ENCODE measurements around the gene ENAH. TPM values are rescaled to one million over a fixed set of nuclear protein-coding genes. Genes with fewer than 3 reads are reported as not detected.

ENAH gene
- total RNA-seq, 4 donors from 2014 or later, result 18.7 to 60.7 (median 30.5) TPM

DNA sequence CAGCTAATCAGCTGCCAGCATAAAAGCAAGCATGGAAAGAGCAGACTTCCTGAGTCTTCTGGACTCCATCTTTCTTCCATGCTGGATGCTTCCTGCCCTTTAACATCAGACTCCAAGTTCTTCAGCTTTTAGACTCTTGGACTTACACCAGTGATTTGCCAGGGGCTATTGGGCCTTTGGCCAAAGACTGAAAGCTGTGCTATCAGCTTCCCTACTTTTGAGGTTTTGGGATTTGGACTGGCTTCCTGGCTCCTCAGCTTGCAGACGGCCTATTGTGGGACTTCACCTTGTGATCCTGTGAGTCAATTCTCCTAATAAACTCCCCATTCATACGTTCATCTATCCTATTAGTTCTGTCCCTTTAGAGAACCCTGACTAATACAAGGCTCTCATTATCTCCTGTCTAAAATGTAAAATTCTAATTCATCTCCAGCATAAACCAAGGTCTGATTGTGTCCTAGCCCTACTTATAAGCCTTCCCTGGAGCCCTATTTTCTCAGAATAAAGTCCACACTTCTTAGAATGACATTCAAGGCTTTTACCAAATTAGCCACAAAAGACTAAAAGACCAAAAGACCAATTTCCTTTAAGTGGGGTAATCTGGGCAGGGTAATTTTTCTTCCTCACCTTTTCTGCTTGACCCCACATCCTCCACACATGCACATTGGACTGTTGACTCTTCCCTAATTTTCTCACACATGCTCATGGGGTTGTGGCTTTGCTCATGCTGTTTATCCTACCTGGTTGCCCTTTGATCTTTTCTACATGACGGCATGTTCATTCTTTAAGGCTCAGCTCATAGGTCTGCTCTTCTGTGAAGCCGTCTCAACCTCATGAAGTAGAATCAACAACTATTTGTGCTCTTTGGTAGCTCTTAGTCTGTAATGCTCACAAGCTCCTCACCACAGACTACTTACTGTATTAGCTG lies 18.1 kb upstream of the ENAH start:
- ATAC-seq (ENCODE audit: low FRiP score), result no peak
- TF ChIP-seq, protein P1, sequence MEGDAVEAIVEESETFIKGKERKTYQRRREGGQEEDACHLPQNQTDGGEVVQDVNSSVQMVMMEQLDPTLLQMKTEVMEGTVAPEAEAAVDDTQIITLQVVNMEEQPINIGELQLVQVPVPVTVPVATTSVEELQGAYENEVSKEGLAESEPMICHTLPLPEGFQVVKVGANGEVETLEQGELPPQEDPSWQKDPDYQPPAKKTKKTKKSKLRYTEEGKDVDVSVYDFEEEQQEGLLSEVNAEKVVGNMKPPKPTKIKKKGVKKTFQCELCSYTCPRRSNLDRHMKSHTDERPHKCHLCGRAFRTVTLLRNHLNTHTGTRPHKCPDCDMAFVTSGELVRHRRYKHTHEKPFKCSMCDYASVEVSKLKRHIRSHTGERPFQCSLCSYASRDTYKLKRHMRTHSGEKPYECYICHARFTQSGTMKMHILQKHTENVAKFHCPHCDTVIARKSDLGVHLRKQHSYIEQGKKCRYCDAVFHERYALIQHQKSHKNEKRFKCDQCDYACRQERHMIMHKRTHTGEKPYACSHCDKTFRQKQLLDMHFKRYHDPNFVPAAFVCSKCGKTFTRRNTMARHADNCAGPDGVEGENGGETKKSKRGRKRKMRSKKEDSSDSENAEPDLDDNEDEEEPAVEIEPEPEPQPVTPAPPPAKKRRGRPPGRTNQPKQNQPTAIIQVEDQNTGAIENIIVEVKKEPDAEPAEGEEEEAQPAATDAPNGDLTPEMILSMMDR (IDR thresholded peaks at IDR 0.05), result no peak

DNA sequence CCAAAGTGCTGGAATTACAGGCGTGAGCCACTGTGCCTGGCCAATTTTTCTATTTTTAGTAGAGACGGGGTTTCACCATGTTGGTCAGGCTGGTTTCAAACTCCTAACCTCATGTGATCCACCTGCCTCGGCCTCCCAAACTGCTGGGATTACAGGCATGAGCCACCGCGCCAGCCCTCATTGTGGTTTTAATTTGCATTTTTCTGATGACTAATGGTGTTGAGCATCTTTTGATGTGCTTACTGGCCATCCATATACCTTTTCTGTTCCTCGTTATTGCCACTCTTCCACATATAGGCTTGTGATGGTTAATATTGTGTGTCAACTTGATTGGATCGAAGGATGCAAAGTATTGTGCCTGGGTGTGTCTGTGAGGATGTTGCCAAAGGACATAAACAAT lies 17.4 kb upstream of the ENAH start:
- ATAC-seq (ENCODE audit: low FRiP score) (no peak), DNase-seq (ENCODE audit: low spot score) (no peak)
- TF ChIP-seq, protein P1 (IDR thresholded peaks at IDR 0.05), result no peak

More for the DNA sequence above, 18.1 kb upstream of the ENAH start:
- no peak for DNase-seq (ENCODE audit: low spot score)

DNA sequence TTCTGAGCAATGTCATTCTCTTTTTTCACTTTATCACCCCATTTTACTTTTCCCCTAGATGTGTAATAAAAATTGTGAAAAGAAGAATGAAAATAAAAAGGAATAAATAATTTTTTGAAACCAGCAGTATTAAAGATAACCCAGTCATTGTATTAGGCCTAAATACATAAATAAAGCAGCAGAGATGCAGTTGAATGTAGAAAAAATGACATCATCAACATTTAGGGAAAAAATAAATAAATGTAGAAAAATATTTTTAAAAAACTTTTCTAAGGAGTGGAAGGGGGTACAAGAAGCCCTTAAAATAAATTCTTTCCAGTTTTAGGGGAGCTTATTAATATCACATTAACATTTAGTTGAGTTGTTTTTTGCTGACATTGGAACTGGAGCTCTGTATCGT lies 15.3 kb upstream of the ENAH start:
- DNase-seq (ENCODE audit: low spot score) (no peak), ATAC-seq (ENCODE audit: low FRiP score) (no peak)
- TF ChIP-seq, protein P1 (IDR thresholded peaks at IDR 0.05), result no peak

DNA sequence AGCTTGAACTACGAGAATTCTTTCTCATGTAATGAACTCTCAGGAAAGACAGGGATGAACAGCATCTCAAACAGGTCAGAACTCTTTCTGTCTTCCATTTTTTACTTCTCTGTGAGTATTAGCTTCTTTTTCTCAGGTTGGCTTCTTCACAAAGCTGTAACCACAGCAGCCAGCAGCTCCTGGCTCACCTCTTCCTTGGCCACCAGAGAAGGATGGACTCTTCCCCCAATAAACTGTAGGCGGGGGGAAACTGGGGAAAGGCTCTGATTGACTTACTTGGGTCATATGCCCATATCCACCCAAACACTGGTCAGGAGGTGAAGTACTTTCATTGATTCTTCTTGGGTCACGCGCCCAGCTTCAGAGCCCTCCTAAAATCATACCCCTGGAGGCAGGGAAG lies 14.4 kb upstream of the ENAH start:
- ATAC-seq (ENCODE audit: low FRiP score) (no peak), DNase-seq (ENCODE audit: low spot score) (no peak)
- TF ChIP-seq, protein P1 (IDR thresholded peaks at IDR 0.05), result no peak

DNA sequence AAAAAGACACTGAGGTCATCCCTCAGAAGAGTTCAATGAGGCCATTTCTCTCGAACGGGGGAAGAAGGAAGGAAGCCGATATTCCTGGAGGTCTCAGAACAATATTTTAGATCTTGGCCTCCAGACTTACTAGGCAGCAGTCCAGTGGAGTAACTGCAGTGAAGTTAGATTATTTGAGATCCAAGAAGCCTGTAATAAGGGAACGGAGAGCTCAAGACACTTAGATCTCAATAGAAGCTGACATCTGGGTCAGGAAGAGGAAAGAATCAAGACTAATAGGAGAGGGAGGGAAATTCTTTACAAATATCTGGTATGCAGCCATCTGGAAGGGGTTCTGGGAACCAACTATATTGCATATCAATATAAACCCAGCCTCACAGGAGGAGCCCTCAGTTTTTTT lies 13.6 kb upstream of the ENAH start:
- DNase-seq (ENCODE audit: low spot score), result no peak
- ATAC-seq (ENCODE audit: low FRiP score), result no peak
- TF ChIP-seq, protein P1 (IDR thresholded peaks at IDR 0.05), result no peak

DNA sequence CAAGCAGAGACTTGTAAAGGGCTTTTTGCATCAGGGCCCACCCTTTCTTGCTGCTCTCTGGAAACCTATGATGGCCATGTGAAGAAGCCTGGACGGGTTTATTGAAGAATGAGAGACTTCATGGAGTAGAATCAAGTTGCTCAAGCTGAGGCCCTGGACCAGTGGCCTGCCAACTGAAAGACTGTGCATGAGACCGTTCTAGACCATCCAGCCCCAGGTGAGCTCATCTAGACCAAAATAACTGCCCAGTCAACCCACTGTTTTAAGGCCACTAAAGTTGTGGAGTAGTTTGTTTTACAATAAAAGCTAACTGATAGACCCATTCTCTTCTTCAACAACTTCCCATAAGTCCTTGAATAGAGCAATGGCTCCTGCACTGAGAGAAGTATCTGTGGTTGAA lies 11.8 kb upstream of the ENAH start:
- no peak for ATAC-seq (ENCODE audit: low FRiP score)
- TF ChIP-seq, protein P1 (IDR thresholded peaks at IDR 0.05), result no peak
- DNase-seq (ENCODE audit: low spot score), result no peak

DNA sequence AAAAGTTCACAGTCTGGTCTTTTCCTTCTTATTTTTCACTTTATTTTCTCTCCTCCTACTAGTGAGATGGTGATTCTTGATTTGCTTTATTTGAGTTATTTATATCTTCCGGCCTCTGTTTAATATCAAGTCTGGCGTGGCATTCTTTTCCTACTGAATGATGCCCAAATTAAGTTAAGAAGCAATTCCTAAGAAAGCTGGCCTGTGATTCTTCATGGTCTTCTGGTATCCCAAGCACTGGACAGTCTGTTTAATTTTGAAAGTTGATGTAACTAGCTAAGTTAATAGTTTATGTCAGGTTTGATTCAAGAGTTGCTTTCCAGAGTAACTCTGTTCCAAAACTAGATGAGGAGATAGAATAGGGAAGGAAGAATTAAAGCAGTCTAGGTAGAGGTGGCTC lies 9.2 kb upstream of the ENAH start:
- ATAC-seq (ENCODE audit: low FRiP score) (no peak), DNase-seq (ENCODE audit: low spot score) (no peak)
- TF ChIP-seq, protein P1 (IDR thresholded peaks at IDR 0.05), result no peak
